Ishikawa (cell line): ENCODE data around the gene HHIPL1.

ENCODE experiments used
- CEBPB ChIP-seq: IDR thresholded peaks from 2 replicates; pipeline ENCODE4 v1.6.1; 2012
- EP300 ChIP-seq: IDR thresholded peaks from 2 replicates; pipeline ENCODE4 v1.6.1; 2012; ENCODE audit warnings: borderline replicate concordance
- RAD21 ChIP-seq: IDR thresholded peaks from 2 replicates; pipeline ENCODE4 v1.6.1; 2012; ENCODE audit warnings: low read depth
- TAF1 ChIP-seq: IDR thresholded peaks from 2 replicates; pipeline ENCODE4 v1.6.1; 2012; ENCODE audit warnings: low read depth, mild to moderate bottlenecking
- ZBTB7A ChIP-seq: IDR thresholded peaks from 2 replicates; pipeline ENCODE4 v1.6.1; 2012; ENCODE audit warnings: low read depth
- TF ChIP-seq, protein P1 (sequence below): IDR thresholded peaks from 2 replicates; pipeline ENCODE4 v1.6.1; 2012

DNA sequence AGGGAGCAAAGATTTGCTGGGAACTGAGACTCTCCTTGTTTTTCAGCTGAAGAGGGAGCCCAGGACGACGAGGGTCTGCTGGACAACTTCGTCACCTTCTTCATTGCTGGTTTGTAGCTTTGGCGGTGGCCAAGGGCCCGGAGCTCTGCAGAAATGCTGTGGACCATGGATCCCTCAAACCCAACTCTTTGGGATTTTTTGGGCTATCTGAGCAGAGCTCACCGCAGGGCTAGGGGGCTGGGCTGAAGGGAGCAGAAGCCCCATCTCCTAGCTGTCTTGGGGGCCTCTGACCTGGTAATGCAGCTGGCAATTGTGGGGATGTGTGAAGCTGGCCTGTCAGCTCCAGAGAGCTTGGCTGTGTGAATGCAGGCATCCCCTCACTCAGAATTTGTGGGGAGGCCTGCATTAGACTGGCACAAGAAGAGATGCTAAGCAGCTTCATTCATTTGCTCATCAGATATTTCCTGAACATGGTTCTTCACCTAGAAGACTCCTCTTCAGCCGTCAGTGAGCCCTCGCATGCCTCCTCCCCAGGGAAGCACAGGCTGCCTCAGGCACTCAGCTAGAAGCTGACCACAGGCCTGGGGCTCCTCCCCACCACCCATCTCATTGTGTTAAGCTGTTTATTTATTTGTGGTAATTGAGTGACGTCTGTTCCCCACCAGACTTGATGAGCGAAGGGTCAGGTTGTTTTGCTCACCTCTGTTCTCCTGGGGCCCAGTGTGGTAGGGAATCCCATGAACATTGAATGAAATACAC, 71.3 kb downstream of the HHIPL1 start:
- TF ChIP-seq EP300 (no peak), RAD21 (no peak), ZBTB7A (no peak), CEBPB (no peak), TAF1 (no peak)
- TF ChIP-seq, protein P1, sequence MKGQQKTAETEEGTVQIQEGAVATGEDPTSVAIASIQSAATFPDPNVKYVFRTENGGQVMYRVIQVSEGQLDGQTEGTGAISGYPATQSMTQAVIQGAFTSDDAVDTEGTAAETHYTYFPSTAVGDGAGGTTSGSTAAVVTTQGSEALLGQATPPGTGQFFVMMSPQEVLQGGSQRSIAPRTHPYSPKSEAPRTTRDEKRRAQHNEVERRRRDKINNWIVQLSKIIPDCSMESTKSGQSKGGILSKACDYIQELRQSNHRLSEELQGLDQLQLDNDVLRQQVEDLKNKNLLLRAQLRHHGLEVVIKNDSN = no peak
